Common myeloid progenitor, CD34-positive (primary cell): ENCODE results near the gene SOHLH2.

Source experiments
- CTCF ChIA-PET: fragments of 350-600 bp; sonication (Branson Sonifier 250); formaldehyde crosslinking; loops from one replicate; lab custom pipeline; 2021; ENCODE audit warnings: antibody characterized with exemption; lab: Charles Lee
- POLR2A ChIA-PET: fragments of 350-600 bp; sonication (Branson Sonifier 250); formaldehyde crosslinking; loops from one replicate; lab custom pipeline; 2021; ENCODE audit warnings: antibody characterized with exemption; lab: Charles Lee
- DNase-seq, 3 donors: peaks; one replicate each; pipeline versions ENCODE4 v3.0.0 to v3.0.0-alpha.2; 2013
- H3K27ac ChIP-seq, 2 experiments: 1 replicate in 1 of 2; 2 replicates in 1 of 2; pipeline ENCODE4 v1.7.0; 2013; ENCODE audit warnings: inconsistent platforms in 2 of 2, low read length in 2 of 2, mild to moderate bottlenecking in 2 of 2, low read depth in 1 of 2, moderate library complexity in 1 of 2; ENCODE audit not compliant: severe bottlenecking in 2 of 2, insufficient read depth in 1 of 2, poor library complexity in 1 of 2
- H3K27me3 ChIP-seq, 5 experiments: replicated peaks in 2 of 5; 1 replicate in 3 of 5; 2 replicates in 2 of 5; pipeline versions ENCODE4 v1.6.1 to v1.7.0; 2013; ENCODE audit warnings: low read length in 4 of 5, mild to moderate bottlenecking in 2 of 5, moderate library complexity in 2 of 5, inconsistent platforms in 1 of 5; ENCODE audit not compliant: insufficient read depth in 5 of 5, control insufficient read depth in 4 of 5
- H3K36me3 ChIP-seq, 4 experiments: 1 replicate in 2 of 4; 2 replicates in 2 of 4; pipeline versions ENCODE4 v1.6.1 to v1.7.0; 2013; ENCODE audit warnings: low read length in 3 of 4, control low read depth in 1 of 4, mild to moderate bottlenecking in 1 of 4; ENCODE audit not compliant: control insufficient read depth in 4 of 4, insufficient read depth in 4 of 4
- H3K4me1 ChIP-seq, 4 experiments: 1 replicate in 3 of 4; 2 replicates in 1 of 4; pipeline versions ENCODE4 v1.6.1 to v1.7.1; 2013; ENCODE audit warnings: low read length in 3 of 4, mild to moderate bottlenecking in 3 of 4, control low read depth in 1 of 4, inconsistent platforms in 1 of 4, moderate library complexity in 1 of 4; ENCODE audit not compliant: control insufficient read depth in 4 of 4, insufficient read depth in 4 of 4; ENCODE audit errors: control extremely low read depth in 1 of 4
- H3K4me3 ChIP-seq, 7 experiments: 1 replicate in 4 of 7; 2 replicates in 3 of 7; pipeline versions ENCODE4 v1.5.1 to v1.7.0; 2013; ENCODE audit warnings: mild to moderate bottlenecking in 7 of 7, low read length in 6 of 7, moderate library complexity in 6 of 7, inconsistent platforms in 2 of 7, low read depth in 2 of 7, control low read depth in 1 of 7; ENCODE audit not compliant: insufficient read depth in 4 of 7, control insufficient read depth in 1 of 7; ENCODE audit errors: extremely low read depth in 1 of 7
- H3K9me3 ChIP-seq, 5 experiments: 1 replicate in 4 of 5; 2 replicates in 1 of 5; pipeline versions ENCODE4 v1.6.1 to v1.7.1; 2013; ENCODE audit warnings: low read length in 4 of 5, mild to moderate bottlenecking in 2 of 5, inconsistent platforms in 1 of 5, low read depth in 1 of 5, moderate library complexity in 1 of 5; ENCODE audit not compliant: control insufficient read depth in 4 of 5, insufficient read depth in 2 of 5; ENCODE audit errors: control extremely low read depth in 1 of 5
- WGBS: methylation state at CpG from one replicate; pipeline ENCODE4 v1.1.5; 2013; ENCODE audit not compliant: insufficient coverage; 5-methylcytosine and 5-hydroxymethylcytosine counted together

Gene SOHLH2

GRCh38 chr13:36251017-36251416 lies 36.7 kb upstream of the SOHLH2 start:
- CTCF ChIA-PET, result no interaction called here
- H3K4me1 ChIP-seq, result peaks cover 0 to 2% (median 0%) of the 10 kb centered on the region in 4 experiments
- peaks cover 0 to 22% (median 5%) of the 10 kb centered on the region in 4 experiments for H3K36me3 ChIP-seq
- no peak overlapping the region for H3K27ac ChIP-seq
- H3K27me3 ChIP-seq, result no peaks in the 10 kb centered on the region
- no peak for DNase-seq
- no peak overlapping the region for H3K4me3 ChIP-seq
- H3K9me3 ChIP-seq, result peaks cover 4 to 17% (median 6%) of the 10 kb centered on the region in 5 experiments
- WGBS, result 79% methylated on average over 2 of the region's 4 CpGs
- POLR2A ChIA-PET, result interaction anchor here (0.6 kb wide), 1 partner anchor 306 kb away, joined by 3 read pairs; no protein-coding TSS in a partner anchor

DNA sequence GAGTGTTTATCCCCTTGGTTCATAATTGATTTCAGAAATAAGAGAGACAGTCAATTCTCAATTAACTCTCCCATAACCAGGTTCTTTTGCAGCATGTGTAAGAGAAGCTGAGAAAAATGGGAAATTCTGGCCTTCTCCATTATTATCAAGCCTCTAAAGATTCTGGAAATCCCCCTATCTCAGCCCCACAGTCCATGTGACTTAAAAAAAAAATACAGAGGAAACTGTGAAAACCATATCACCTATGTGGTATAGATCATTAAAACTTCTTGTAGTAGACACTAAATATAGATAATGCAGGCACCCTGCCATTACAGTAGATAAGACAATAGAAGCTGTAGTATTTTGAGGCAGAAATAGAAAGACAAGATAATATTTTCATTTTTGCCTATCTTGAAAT lies 34.3 kb upstream of the SOHLH2 start:
- Histone ChIP-seq H3K4me1 (peaks cover 0 to 2% (median 0%) of the 10 kb centered on the region in 4 experiments), H3K4me3 (no peak overlapping the region), H3K27me3 (no peaks in the 10 kb centered on the region), H3K9me3 (peaks cover 4 to 17% (median 10%) of the 10 kb centered on the region in 5 experiments), H3K27ac (no peak overlapping the region), H3K36me3 (peaks cover 0 to 39% (median 5%) of the 10 kb centered on the region in 4 experiments)
- CTCF ChIA-PET, result no interaction called here
- POLR2A ChIA-PET, result no interaction called here
- no peak for DNase-seq

GRCh38 chr13:36244990-36245389 lies 30.6 kb upstream of the SOHLH2 start:
- Histone ChIP-seq H3K27ac (no peak overlapping the region), H3K36me3 (peaks cover 0 to 44% (median 5%) of the 10 kb centered on the region in 4 experiments), H3K4me1 (no peaks in the 10 kb centered on the region), H3K27me3 (no peaks in the 10 kb centered on the region), H3K9me3 (peaks cover 4 to 17% (median 13%) of the 10 kb centered on the region in 5 experiments), H3K4me3 (no peak overlapping the region)
- ChIA-PET CTCF (no interaction called here), POLR2A (no interaction called here)
- DNase-seq, result no peak
- WGBS, result 100% methylated on average over 1 of the region's 1 CpG

DNA sequence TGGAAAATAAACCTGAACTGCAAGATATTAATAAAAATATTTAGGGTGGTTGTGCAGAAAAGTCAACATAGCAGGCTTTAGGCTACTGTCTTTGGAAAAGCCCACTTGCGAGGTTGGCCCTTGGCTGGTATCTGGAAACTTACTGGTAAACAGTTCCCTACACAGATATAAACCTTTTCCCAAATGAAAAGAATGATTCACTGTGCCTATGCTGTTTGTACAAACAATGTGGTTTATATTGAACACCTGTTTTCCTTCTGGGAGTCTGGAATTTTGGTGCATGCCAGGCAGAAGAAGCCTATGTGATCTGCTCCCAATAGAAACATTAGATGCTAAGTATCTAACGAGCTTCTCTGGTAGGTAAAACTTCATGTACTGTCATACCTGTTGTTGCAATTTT lies 29.7 kb upstream of the SOHLH2 start:
- H3K27ac ChIP-seq, result no peak overlapping the region
- H3K4me3 ChIP-seq, result no peak overlapping the region
- POLR2A ChIA-PET, result no interaction called here
- H3K4me1 ChIP-seq, result no peaks in the 10 kb centered on the region
- CTCF ChIA-PET, result interaction anchor here (0.6 kb wide), 1 partner anchor 490 kb away, joined by 4 read pairs; no protein-coding TSS in a partner anchor
- 100% methylated on average over 1 of the region's 2 CpGs for WGBS
- no peak for DNase-seq
- peaks cover 4 to 17% (median 13%) of the 10 kb centered on the region in 5 experiments for H3K9me3 ChIP-seq
- H3K27me3 ChIP-seq, result no peaks in the 10 kb centered on the region
- peaks cover 0 to 44% (median 5%) of the 10 kb centered on the region in 4 experiments for H3K36me3 ChIP-seq

- no peak for DNase-seq
- ChIA-PET CTCF (no interaction called here), POLR2A (no interaction called here)
- peaks cover 4 to 15% (median 12%) of the 10 kb centered on the region in 5 experiments for H3K9me3 ChIP-seq
- H3K27ac ChIP-seq, result no peak overlapping the region
- no peaks in the 10 kb centered on the region for H3K4me1 ChIP-seq
- H3K4me3 ChIP-seq, result no peak overlapping the region
- peaks cover 0 to 40% (median 5%) of the 10 kb centered on the region in 4 experiments for H3K36me3 ChIP-seq
- WGBS, result no CpG with 5 or more reads among the region's 2 CpGs
- H3K27me3 ChIP-seq, result no peaks in the 10 kb centered on the region
Observed at GRCh38 chr13:36242761-36243160, 28.4 kb upstream of the SOHLH2 start.

GRCh38 chr13:36231236-36231635 lies 16.9 kb upstream of the SOHLH2 start:
- WGBS, result 90% methylated on average over 2 of the region's 3 CpGs
- no peak overlapping the region for H3K4me3 ChIP-seq
- ChIA-PET CTCF (no interaction called here), POLR2A (no interaction called here)
- no peak for DNase-seq
- no peak overlapping the region for H3K27ac ChIP-seq
- peaks cover 1 to 11% (median 4%) of the 10 kb centered on the region in 5 experiments for H3K9me3 ChIP-seq
- no peaks in the 10 kb centered on the region for H3K27me3 ChIP-seq
- H3K36me3 ChIP-seq, result peaks cover 0 to 4% (median under 1%) of the 10 kb centered on the region in 4 experiments
- no peaks in the 10 kb centered on the region for H3K4me1 ChIP-seq

- Histone ChIP-seq H3K27me3 (no peaks in the 10 kb centered on the region), H3K27ac (no peak overlapping the region), H3K4me3 (no peak overlapping the region), H3K4me1 (no peaks in the 10 kb centered on the region), H3K36me3 (peaks cover 0 to 7% (median 0%) of the 10 kb centered on the region in 4 experiments), H3K9me3 (peaks cover 4 to 16% (median 8%) of the 10 kb centered on the region in 5 experiments)
- ChIA-PET CTCF (no interaction called here), POLR2A (no interaction called here)
- DNase-seq, result no peak
- WGBS, result no CpG with 5 or more reads among the region's 1 CpG
Observed at GRCh38 chr13:36224730-36225129, 10.4 kb upstream of the SOHLH2 start.
